Thyroid gland (tissue), 4 donors: Measurements from ENCODE around the gene OPRM1.

Experiments used
- POLR2A ChIP-seq, 2 donors: fragments of 450-650 bp; IDR thresholded peaks; one replicate each; pipeline ENCODE4 v1.6.1; 2017; ENCODE audit warnings: antibody characterized with exemption in 2 of 2, mild to moderate bottlenecking in 2 of 2, moderate library complexity in 1 of 2
- TF ChIP-seq, protein P1 (sequence below), 6 experiments: fragments of 200-600 bp in 3 of 6; fragments of 450-650 bp in 3 of 6; sonication (generic) in 3 of 6; IDR thresholded peaks; one replicate each; pipeline ENCODE4 v1.5.1; 2016 to 2019; ENCODE audit warnings: antibody characterized with exemption in 6 of 6, mild to moderate bottlenecking in 2 of 6, inconsistent platforms in 1 of 6, moderate library complexity in 1 of 6

- TF ChIP-seq, protein P1, sequence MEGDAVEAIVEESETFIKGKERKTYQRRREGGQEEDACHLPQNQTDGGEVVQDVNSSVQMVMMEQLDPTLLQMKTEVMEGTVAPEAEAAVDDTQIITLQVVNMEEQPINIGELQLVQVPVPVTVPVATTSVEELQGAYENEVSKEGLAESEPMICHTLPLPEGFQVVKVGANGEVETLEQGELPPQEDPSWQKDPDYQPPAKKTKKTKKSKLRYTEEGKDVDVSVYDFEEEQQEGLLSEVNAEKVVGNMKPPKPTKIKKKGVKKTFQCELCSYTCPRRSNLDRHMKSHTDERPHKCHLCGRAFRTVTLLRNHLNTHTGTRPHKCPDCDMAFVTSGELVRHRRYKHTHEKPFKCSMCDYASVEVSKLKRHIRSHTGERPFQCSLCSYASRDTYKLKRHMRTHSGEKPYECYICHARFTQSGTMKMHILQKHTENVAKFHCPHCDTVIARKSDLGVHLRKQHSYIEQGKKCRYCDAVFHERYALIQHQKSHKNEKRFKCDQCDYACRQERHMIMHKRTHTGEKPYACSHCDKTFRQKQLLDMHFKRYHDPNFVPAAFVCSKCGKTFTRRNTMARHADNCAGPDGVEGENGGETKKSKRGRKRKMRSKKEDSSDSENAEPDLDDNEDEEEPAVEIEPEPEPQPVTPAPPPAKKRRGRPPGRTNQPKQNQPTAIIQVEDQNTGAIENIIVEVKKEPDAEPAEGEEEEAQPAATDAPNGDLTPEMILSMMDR (IDR thresholded peaks at IDR 0.05) = no peak
- no peak for TF ChIP-seq POLR2A (IDR thresholded peaks at IDR 0.05)
Measured at GRCh38 chr6:154112181-154112809, 73.3 kb downstream of the OPRM1 start.
